Activated naive CD4-positive, alpha-beta T cell treated with anti-CD3 and anti-CD28 coated beads, Interleukin-2, amount 50 U/mL, for 16 hours (primary cell): ENCODE results near the gene SH3RF3.

ENCODE experiments used
- DNase-seq: peaks from one replicate; pipeline ENCODE4 v3.0.0-alpha.2; 2020

Gene SH3RF3

DNA sequence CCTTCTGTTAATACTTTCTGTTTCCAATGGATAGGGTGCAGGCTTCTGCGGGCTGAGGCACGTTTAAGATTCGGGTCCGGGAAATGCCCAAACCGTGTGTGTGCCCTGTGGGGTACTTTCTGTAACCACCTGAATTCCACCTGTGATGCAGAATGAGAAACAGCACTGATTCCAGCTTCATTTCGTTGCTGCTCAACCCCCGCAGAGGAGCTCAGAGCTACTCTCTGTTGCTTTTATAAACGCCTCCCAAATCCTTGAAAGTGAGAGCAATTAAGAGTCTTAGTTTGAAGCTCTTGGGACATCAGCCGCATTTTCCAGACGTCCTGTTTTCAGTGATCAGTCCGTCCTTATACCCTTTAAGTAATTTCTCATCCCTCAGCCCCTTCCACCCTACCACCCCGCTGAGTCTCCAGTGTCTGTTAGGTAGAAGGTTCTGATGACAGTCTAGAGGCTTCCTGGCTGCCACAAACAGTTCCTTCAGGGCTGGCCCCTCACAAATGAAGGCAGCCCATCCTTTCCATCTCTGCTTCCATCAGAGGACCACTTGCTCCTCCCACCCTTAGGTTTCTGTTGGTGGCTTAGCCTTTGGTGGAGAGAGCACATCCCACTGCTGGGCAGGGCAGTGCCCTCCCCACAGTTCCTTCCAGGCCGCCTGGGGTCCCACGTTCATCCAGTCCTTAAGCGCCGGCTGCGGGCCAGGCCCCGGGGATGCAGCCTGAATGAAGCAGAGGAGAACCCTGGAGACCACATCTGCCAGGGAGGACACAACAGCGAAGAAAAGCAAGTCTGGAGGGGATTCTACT lies 254.7 kb downstream of the SH3RF3 start:
- no peak for DNase-seq

- peak; percentile 1 for DNase-seq
Measured at GRCh38 chr2:109384308-109385271, 255.6 kb downstream of the SH3RF3 start.

GRCh38 chr2:109385506-109385905 lies 256.5 kb downstream of the SH3RF3 start:
- DNase-seq, result no peak

- DNase-seq, result peak; percentile 0
Measured at GRCh38 chr2:109386004-109386695, 257.1 kb downstream of the SH3RF3 start.

GRCh38 chr2:109387221-109387735 lies 258.3 kb downstream of the SH3RF3 start:
- DNase-seq, result no peak

GRCh38 chr2:109387778-109388469 lies 258.9 kb downstream of the SH3RF3 start:
- no peak for DNase-seq

- no peak for DNase-seq
Measured at GRCh38 chr2:109391243-109391642, 262.2 kb downstream of the SH3RF3 start.

GRCh38 chr2:109392140-109392539 lies 263.1 kb downstream of the SH3RF3 start:
- DNase-seq, result no peak

DNA sequence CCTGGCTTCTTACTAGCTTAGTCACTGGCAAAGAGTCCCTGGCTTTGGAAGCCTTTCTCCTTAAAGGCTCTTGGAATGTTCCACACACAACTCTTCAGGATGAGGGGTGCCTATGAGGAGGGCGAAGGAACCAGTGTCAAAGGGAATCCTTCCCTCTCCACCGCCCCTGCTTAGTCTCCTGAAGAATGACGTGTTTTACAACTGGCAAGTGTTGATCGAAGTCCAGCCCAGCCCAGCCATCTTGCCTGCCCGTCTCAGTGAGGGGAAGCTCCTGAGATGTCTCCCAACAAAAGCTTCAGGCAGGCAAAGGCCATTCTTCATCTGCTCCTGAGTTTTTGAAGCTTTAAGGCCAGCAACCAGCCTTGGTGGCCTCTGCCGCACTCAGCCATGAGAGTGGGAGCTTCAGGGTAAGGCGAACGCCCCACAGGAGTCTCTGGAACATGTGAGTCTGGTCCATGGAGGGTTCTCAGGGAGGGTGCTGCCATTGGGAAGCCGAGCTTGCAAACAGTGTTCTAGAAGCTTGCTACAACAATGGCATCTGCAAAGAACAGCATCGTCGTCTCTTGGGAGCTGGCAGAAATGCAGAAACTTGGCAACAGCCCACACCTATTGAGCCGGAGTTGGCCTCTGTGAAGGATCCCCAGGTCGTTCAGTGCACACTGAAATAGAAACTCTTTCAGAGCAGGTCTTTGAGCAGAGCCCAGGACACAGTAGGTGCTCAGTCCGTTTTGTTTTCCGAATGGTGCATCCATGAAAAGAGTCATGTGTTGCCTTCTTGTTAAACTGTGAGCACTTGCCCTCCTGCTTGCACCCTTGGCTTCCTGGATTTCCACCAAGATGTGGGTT lies 264.0 kb downstream of the SH3RF3 start:
- DNase-seq, result no peak

GRCh38 chr2:109393662-109393972 lies 264.6 kb downstream of the SH3RF3 start:
- no peak for DNase-seq

GRCh38 chr2:109395494-109396201 lies 266.6 kb downstream of the SH3RF3 start:
- DNase-seq, result no peak

GRCh38 chr2:109396202-109397180 lies 267.5 kb downstream of the SH3RF3 start:
- DNase-seq, result no peak

DNA sequence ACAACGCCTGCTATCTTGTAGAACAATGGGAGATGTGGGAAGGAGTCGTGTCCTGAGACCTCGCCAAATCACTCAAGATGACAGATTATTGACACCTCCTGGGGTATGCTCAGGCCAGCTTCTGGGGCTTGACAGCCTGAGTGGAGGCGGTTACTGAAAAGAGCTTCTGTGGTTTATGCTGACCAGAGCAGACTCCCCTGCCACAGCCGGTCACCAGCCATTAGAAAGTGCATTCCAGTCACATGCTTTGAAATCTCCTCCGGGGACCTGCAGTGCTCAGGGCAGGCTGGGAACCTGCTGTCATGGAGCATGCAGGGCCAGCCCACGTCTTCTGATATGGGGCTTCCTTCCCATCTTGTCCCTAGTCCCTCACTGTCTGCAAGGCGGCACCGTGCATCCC lies 268.9 kb downstream of the SH3RF3 start:
- no peak for DNase-seq

DNA sequence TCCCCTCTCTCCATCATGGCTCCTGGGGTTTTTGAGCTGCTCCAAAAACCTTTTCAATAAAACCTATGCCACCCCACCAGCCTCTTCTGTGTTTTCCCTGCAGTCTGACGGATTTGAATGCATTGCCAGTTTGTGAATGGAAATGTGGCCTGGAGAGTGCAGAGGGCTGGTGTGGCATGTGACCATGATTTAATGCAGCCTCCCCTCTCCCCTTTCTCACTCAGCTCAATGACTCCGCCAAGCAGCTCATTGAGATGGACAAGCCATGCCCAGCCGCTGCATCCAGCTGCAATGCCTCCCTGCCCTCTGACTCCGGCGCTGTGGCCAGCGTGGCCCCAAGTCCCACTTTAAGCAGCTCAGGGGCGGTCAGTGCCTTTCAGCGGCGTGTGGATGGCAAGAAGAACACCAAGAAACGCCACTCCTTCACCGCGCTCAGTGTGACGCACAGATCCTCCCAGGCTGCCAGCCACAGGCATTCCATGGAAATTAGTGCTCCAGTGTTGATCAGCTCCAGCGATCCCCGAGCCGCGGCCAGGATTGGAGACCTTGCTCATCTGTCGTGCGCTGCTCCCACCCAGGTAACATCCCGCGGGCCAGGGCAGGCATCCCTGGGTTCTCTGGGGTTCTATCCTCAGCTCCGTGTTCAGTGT lies 269.5 kb downstream of the SH3RF3 start:
- no peak for DNase-seq

- DNase-seq, result no peak
Measured at GRCh38 chr2:109399066-109399465, 270.1 kb downstream of the SH3RF3 start.

GRCh38 chr2:109400102-109400501 lies 271.1 kb downstream of the SH3RF3 start:
- no peak for DNase-seq

DNA sequence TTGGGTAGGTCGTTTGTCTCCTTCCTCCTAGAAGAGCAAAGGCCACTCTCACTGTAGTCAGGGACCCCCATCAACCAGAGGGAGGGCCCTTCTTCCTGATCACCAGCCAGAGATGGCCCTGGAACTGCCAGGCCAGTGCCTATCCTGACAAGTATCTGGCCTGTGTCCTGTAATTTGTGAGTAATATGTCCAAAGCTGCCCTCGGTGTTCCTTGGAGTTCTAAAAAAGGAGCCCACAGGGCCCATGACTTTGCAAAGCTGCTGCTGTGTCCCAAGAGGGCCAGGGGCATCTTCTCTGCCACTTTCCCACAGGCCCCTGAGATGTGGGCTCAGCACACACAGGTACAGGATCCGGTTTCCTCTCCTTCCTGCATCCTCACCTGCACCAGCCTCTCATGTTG lies 272.4 kb downstream of the SH3RF3 start:
- DNase-seq, result no peak

GRCh38 chr2:109402180-109402579 lies 273.2 kb downstream of the SH3RF3 start:
- DNase-seq, result no peak
